PC-3 (cell line): Measurements from ENCODE around the gene TGOLN2.

Source experiments
- CTCF ChIP-seq: fragments of 300-600 bp; sonication (generic); conservative IDR thresholded peaks from 2 replicates; pipeline ENCODE4 v1.5.1; 2017; ENCODE audit warnings: antibody characterized with exemption, low read depth, mild to moderate bottlenecking, low read length
- EZH2 ChIP-seq: fragments of 300-600 bp; sonication (generic); IDR thresholded peaks from one replicate; pipeline ENCODE4 v1.6.1; 2017; ENCODE audit warnings: antibody characterized with exemption, mild to moderate bottlenecking, low read length; ENCODE audit not compliant: unreplicated experiment
- EZH2phosphoT487 ChIP-seq: fragments of 300-600 bp; sonication (generic); IDR thresholded peaks from 2 replicates; pipeline ENCODE4 v1.6.1; 2018; ENCODE audit warnings: mild to moderate bottlenecking, antibody characterized with exemption, low read length, borderline replicate concordance

- no peak for TF ChIP-seq CTCF
- no peak for TF ChIP-seq EZH2
- no peak for TF ChIP-seq EZH2phosphoT487
Measured at GRCh38 chr2:85302121-85302520, 25.7 kb downstream of the TGOLN2 start.
